ENCODE data around the gene SCD. TPM values are rescaled to one million over a fixed set of nuclear protein-coding genes. Genes with fewer than 3 reads are reported as not detected.
"Not testable (repeated sequence)": the region's sequence is repeated elsewhere in the genome, so short reads cannot be mapped to it uniquely, and the experiment has no call there.

Gene SCD
- total RNA-seq: 77.9 and 81.4 TPM in 2 replicates
- long read RNA-seq, full-length matches to known transcripts: 78 of 167 reads
- long read RNA-seq, partial matches to known transcripts: 84 of 167 reads
- long read RNA-seq, other reads (novel, unspliced or antisense): 5 of 167 reads

GRCh38 chr10:100346765-100347567 lies at the start of gene SCD:
TSS of gene SCD (plus strand) at chr10:100347233. CDS start at chr10:100347505, 272 bp downstream.
- no peaks in the 10 kb centered on the region for H3K9me3 Mint-ChIP-seq (ENCODE audit: unreplicated experiment)
- no peaks in the 10 kb centered on the region for H3K27me3 Mint-ChIP-seq (ENCODE audit: unreplicated experiment)
- peaks cover 21% of the 10 kb centered on the region for H3K36me3 Mint-ChIP-seq (ENCODE audit: unreplicated experiment)
- TF ChIP-seq CTCF (IDR thresholded peaks at IDR 0.05): no peak
- peak; percentile 94 for DNase-seq (ENCODE audit: extremely low spot score, unreplicated experiment)
- peaks cover 59% of the 10 kb centered on the region for H3K4me1 Mint-ChIP-seq (ENCODE audit: unreplicated experiment)
- peak within 1 kb of the TSS; percentile 88 for H3K27ac Mint-ChIP-seq (ENCODE audit: unreplicated experiment)
- peak within 1 kb of the TSS; percentile 95 for H3K4me3 Mint-ChIP-seq (ENCODE audit: unreplicated experiment)

GRCh38 chr10:100297242-100297641 lies 49.8 kb upstream of the SCD start:
- Mint-ChIP-seq H3K36me3 (ENCODE audit: unreplicated experiment) (no peaks in the 10 kb centered on the region), H3K4me1 (ENCODE audit: unreplicated experiment) (no peaks in the 10 kb centered on the region), H3K27ac (ENCODE audit: unreplicated experiment) (no peak overlapping the region), H3K9me3 (ENCODE audit: unreplicated experiment) (no peaks in the 10 kb centered on the region), H3K27me3 (ENCODE audit: unreplicated experiment) (peaks cover 62% of the 10 kb centered on the region), H3K4me3 (ENCODE audit: unreplicated experiment) (no peak overlapping the region)
- no peak for DNase-seq (ENCODE audit: extremely low spot score, unreplicated experiment)
- no peak for TF ChIP-seq CTCF (IDR thresholded peaks at IDR 0.05)

GRCh38 chr10:100301123-100301522 lies 45.9 kb upstream of the SCD start:
- not testable (repeated sequence) for H3K27ac Mint-ChIP-seq (ENCODE audit: unreplicated experiment); DNase-seq (ENCODE audit: extremely low spot score, unreplicated experiment)

GRCh38 chr10:100303724-100304319 lies 43.2 kb upstream of the SCD start:
- H3K4me1 Mint-ChIP-seq (ENCODE audit: unreplicated experiment): no peaks in the 10 kb centered on the region
- H3K9me3 Mint-ChIP-seq (ENCODE audit: unreplicated experiment): no peaks in the 10 kb centered on the region
- no peak overlapping the region for H3K4me3 Mint-ChIP-seq (ENCODE audit: unreplicated experiment)
- TF ChIP-seq CTCF (IDR thresholded peaks at IDR 0.05): peak; percentile 71
- H3K36me3 Mint-ChIP-seq (ENCODE audit: unreplicated experiment): no peaks in the 10 kb centered on the region
- no peak overlapping the region for H3K27ac Mint-ChIP-seq (ENCODE audit: unreplicated experiment)
- DNase-seq (ENCODE audit: extremely low spot score, unreplicated experiment): no peak
- peaks cover 73% of the 10 kb centered on the region for H3K27me3 Mint-ChIP-seq (ENCODE audit: unreplicated experiment)

More at GRCh38 chr10:100301123-100301522, 45.9 kb upstream of the SCD start:
- H3K4me3 Mint-ChIP-seq (ENCODE audit: unreplicated experiment); H3K9me3 Mint-ChIP-seq (ENCODE audit: unreplicated experiment); H3K4me1 Mint-ChIP-seq (ENCODE audit: unreplicated experiment); H3K36me3 Mint-ChIP-seq (ENCODE audit: unreplicated experiment): not testable (repeated sequence)
- peaks cover 65% of the 10 kb centered on the region for H3K27me3 Mint-ChIP-seq (ENCODE audit: unreplicated experiment)

- H3K4me1 Mint-ChIP-seq (ENCODE audit: unreplicated experiment): no peaks in the 10 kb centered on the region
- H3K9me3 Mint-ChIP-seq (ENCODE audit: unreplicated experiment): no peaks in the 10 kb centered on the region
- H3K27ac Mint-ChIP-seq (ENCODE audit: unreplicated experiment): no peak overlapping the region
- no peak overlapping the region for H3K4me3 Mint-ChIP-seq (ENCODE audit: unreplicated experiment)
- peaks cover 73% of the 10 kb centered on the region for H3K27me3 Mint-ChIP-seq (ENCODE audit: unreplicated experiment)
- no peak for TF ChIP-seq CTCF (IDR thresholded peaks at IDR 0.05)
- DNase-seq (ENCODE audit: extremely low spot score, unreplicated experiment): no peak
- no peaks in the 10 kb centered on the region for H3K36me3 Mint-ChIP-seq (ENCODE audit: unreplicated experiment)
Measured at GRCh38 chr10:100304414-100304813, 42.6 kb upstream of the SCD start.

Data from osteocyte (in vitro differentiated cells).